K562 (cell line): ENCODE data around the gene ZNF10. TPM values are rescaled to one million over a fixed set of nuclear protein-coding genes. Genes with fewer than 3 reads are reported as not detected.

Source experiments
- BMI1 ChIP-seq: fragments of 150-350 bp; IDR thresholded peaks from 2 replicates; pipeline ENCODE4 v1.6.1; 2014; ENCODE audit warnings: low read length
- CXXC5 ChIP-seq: fragments of 250-450 bp; sonication (Bioruptor Pico); IDR thresholded peaks from 2 replicates; pipeline ENCODE4 v1.8.0; 2022; ENCODE audit warnings: inconsistent platforms, mild to moderate bottlenecking, moderate library complexity
- ELF4 ChIP-seq: fragments of 450-650 bp; formaldehyde crosslinking; IDR thresholded peaks from 2 replicates; pipeline ENCODE4 v1.4.0; 2022; ENCODE audit warnings: missing genetic modification characterization
- ESRRB ChIP-seq: fragments of 250-450 bp; sonication (Bioruptor Pico); IDR thresholded peaks from 2 replicates; pipeline ENCODE4 v1.5.0; 2020; ENCODE audit warnings: mild to moderate bottlenecking, moderate library complexity, borderline replicate concordance
- FOXA3 ChIP-seq, 2 experiments: fragments of 450-650 bp in 1 of 2; sonication (generic) in 1 of 2; formaldehyde crosslinking; IDR thresholded peaks in 1 of 2; conservative IDR thresholded peaks in 1 of 2; 2 replicates each; pipeline versions ENCODE4 v1.4.0 to v1.8.0; 2020 to 2022; ENCODE audit warnings: mild to moderate bottlenecking in 2 of 2, missing genetic modification reagents in 1 of 2
- HMG20B ChIP-seq: fragments of 250-450 bp; sonication (Bioruptor Pico); IDR thresholded peaks from 2 replicates; pipeline ENCODE4 v1.5.0; 2021; ENCODE audit warnings: mild to moderate bottlenecking
- JUND ChIP-seq, 2 experiments: IDR thresholded peaks; 2 replicates in 1 of 2; 3 replicates in 1 of 2; pipeline ENCODE4 v1.6.1; 2011; ENCODE audit warnings: borderline replicate concordance in 2 of 2, low read depth in 2 of 2, low read length in 2 of 2, improper control_type of control experiment in 1 of 2, missing biosample characterization in 1 of 2, missing genetic modification characterization in 1 of 2, missing genetic modification reagents in 1 of 2
- LEF1 ChIP-seq: fragments of 450-650 bp; IDR thresholded peaks from 2 replicates; pipeline ENCODE4 v1.6.1; 2016; ENCODE audit warnings: mild to moderate bottlenecking
- MEF2D ChIP-seq: conservative IDR thresholded peaks from 2 replicates; pipeline ENCODE4 v1.6.1; 2016; ENCODE audit warnings: low read depth, missing genetic modification characterization, missing compliant biosample characterization
- MTA1 ChIP-seq: fragments of 450-650 bp; IDR thresholded peaks from 2 replicates; pipeline ENCODE4 v1.6.1; 2017; ENCODE audit warnings: borderline replicate concordance
- MTA2 ChIP-seq: fragments of 450-650 bp; IDR thresholded peaks from 2 replicates; pipeline ENCODE4 v1.6.1; 2016; ENCODE audit warnings: low read depth
- NFE2 ChIP-seq: IDR thresholded peaks from 2 replicates; pipeline ENCODE4 v1.6.1; 2014; ENCODE audit warnings: antibody characterized with exemption, low read depth
- PML ChIP-seq: IDR thresholded peaks from 2 replicates; pipeline ENCODE4 v1.6.1; 2012; ENCODE audit warnings: low read length, inconsistent platforms
- POLR2B ChIP-seq: fragments of 450-650 bp; IDR thresholded peaks from 2 replicates; pipeline ENCODE4 v1.6.1; 2018; ENCODE audit warnings: low read depth; ENCODE audit not compliant: partially characterized antibody
- POLR3G ChIP-seq: IDR thresholded peaks from 2 replicates; pipeline ENCODE4 v1.6.1; 2011; ENCODE audit not compliant: insufficient read length, insufficient replicate concordance; ENCODE audit errors: extremely low read depth
- SMARCA4 ChIP-seq: fragments of 450-650 bp; IDR thresholded peaks from 2 replicates; pipeline ENCODE4 v1.6.1; 2016
- SOX6 ChIP-seq: fragments of 450-650 bp; IDR thresholded peaks from 2 replicates; pipeline ENCODE4 v1.6.1; 2014; ENCODE audit warnings: mild to moderate bottlenecking
- SUPT5H ChIP-seq: fragments of 450-650 bp; IDR thresholded peaks from 2 replicates; pipeline ENCODE4 v1.6.1; 2016
- TAF1 ChIP-seq: IDR thresholded peaks from 2 replicates; pipeline ENCODE4 v1.6.1; 2011; ENCODE audit warnings: mild to moderate bottlenecking, low read length, moderate library complexity; ENCODE audit not compliant: insufficient read depth, control insufficient read depth, severe bottlenecking; ENCODE audit errors: extremely low read depth
- TAF9B ChIP-seq: fragments of 450-650 bp; IDR thresholded peaks from 2 replicates; pipeline ENCODE4 v1.6.1; 2018; ENCODE audit warnings: mild to moderate bottlenecking; ENCODE audit not compliant: partially characterized antibody
- TCF3 ChIP-seq: sonication (generic); formaldehyde crosslinking; IDR thresholded peaks from 2 replicates; pipeline ENCODE4 v1.4.0; 2020; ENCODE audit warnings: mild to moderate bottlenecking, missing genetic modification reagents
- ZBTB34 ChIP-seq: fragments of 250-450 bp; sonication (Bioruptor Pico); IDR thresholded peaks from 2 replicates; pipeline ENCODE4 v1.8.0; 2021; ENCODE audit warnings: mild to moderate bottlenecking, moderate library complexity
- ZC3H11A ChIP-seq: IDR thresholded peaks from 2 replicates; pipeline ENCODE4 v1.6.1; 2012; ENCODE audit warnings: low read depth, low read length, improper control_type of control experiment
- ZNF165 ChIP-seq: fragments of 250-450 bp; sonication (Bioruptor Pico); IDR thresholded peaks from 2 replicates; pipeline ENCODE4 v1.4.0; 2020; ENCODE audit warnings: borderline replicate concordance
- ZNF57 ChIP-seq: fragments of 450-650 bp; formaldehyde crosslinking; IDR thresholded peaks from 2 replicates; pipeline ENCODE4 v1.4.0; 2020; ENCODE audit warnings: mild to moderate bottlenecking, moderate library complexity
- ZNF589 ChIP-seq: fragments of 200-800 bp; sonication (Bioruptor generic); IDR thresholded peaks from 2 replicates; pipeline ENCODE4 v1.6.1; 2016; ENCODE audit warnings: low read depth, missing genetic modification characterization, missing compliant biosample characterization
- ZSCAN32 ChIP-seq: fragments of 450-650 bp; formaldehyde crosslinking; IDR thresholded peaks from 2 replicates; pipeline ENCODE4 v1.4.0; 2020; ENCODE audit warnings: mild to moderate bottlenecking, moderate library complexity
- polyA plus RNA-seq, 8 experiments: library from polyadenylated mRNA; depleted of rRNA in 4 of 8; stranded (reverse) in 5 of 8; unstranded in 3 of 8; fragments of >200 nt; fragmentation: Nextera tagmentation in 2 of 8; fragmentation: Illumina TruSeq in 1 of 8; extraction: Ambion mirVana in 2 of 8; extraction: Trizol in 1 of 8; gene quantifications; 2 replicates each; pipeline versions ENCODE4 v1.2.1 to v1.2.3, GENCODE V29; 2011 to 2014; ENCODE audit warnings: inconsistent platforms in 1 of 8, missing spikeins in 1 of 8
- total RNA-seq, 7 experiments: library from RNA; depleted of rRNA in 6 of 7; stranded (reverse); fragments of >200 nt in 6 of 7; fragmentation: Illumina TruSeq in 2 of 7; extraction: Trizol in 2 of 7; gene quantifications; 2 replicates each; pipeline versions ENCODE4 v1.2.1 to v1.2.3, GENCODE V29; 2011 to 2021; ENCODE audit warnings: low replicate concordance in 1 of 7
- TF ChIP-seq, protein P1 (sequence below): fragments of 450-650 bp; IDR thresholded peaks from 2 replicates; pipeline ENCODE4 v1.6.1; 2016
- TF ChIP-seq, protein P2 (sequence below): fragments of 250-450 bp; sonication (Bioruptor Pico); IDR thresholded peaks from 2 replicates; pipeline ENCODE4 v1.5.0; 2022; ENCODE audit warnings: mild to moderate bottlenecking

ZNF10 gene
- total and polyA plus RNA-seq, 9 of the 15 experiments (the other 6 are each of a cell fraction or from before 2014, with no cell fraction given) = 3.5 to 5.8 (median 4.9) TPM

GRCh38 chr12:133135747-133136146, 5.3 kb downstream of the ZNF10 start (continued):
- no peak for TF ChIP-seq NFE2
- TF ChIP-seq BMI1 = no peak
- TF ChIP-seq ZNF57 = no peak
- peak; percentile 35; the same call in 1 of the 2 replicates for TF ChIP-seq CXXC5 (CRISPR knock-in tag)
- no peak for TF ChIP-seq MTA1
- no peak for TF ChIP-seq FOXA3 (CRISPR knock-in tag; conservative IDR thresholded peaks at IDR 0.05 in 1 of 2, IDR thresholded peaks at IDR 0.05 in 1 of 2)
- no peak for TF ChIP-seq ZC3H11A
- TF ChIP-seq SMARCA4 = 0 out of 2 replicates have a peak, but pooled peaks have one; percentile 34
- TF ChIP-seq SOX6 = peak; percentile 94
- no peak for TF ChIP-seq POLR3G
- TF ChIP-seq SUPT5H = no peak
- no peak for TF ChIP-seq LEF1
- TF ChIP-seq MTA2 = peak; percentile 85
- TF ChIP-seq POLR2B = no peak
- peak; percentile 95 for TF ChIP-seq TCF3 (CRISPR knock-in tag)
- TF ChIP-seq JUND (IDR thresholded peaks at IDR 0.05; ENCODE audit: borderline replicate concordance, low read depth, low read length) = no peak
- TF ChIP-seq JUND (tag; IDR thresholded peaks at IDR 0.05; ENCODE audit: borderline replicate concordance, low read depth, low read length) = no peak
- TF ChIP-seq ZNF165 (CRISPR knock-in tag) = no peak
- TF ChIP-seq ZNF589 (CRISPR knock-in tag) = 0 out of 2 replicates have a peak, but pooled peaks have one; percentile 53
- TF ChIP-seq PML = peak; percentile 56; the same call in 1 of the 2 replicates
- TF ChIP-seq ZSCAN32 (CRISPR knock-in tag) = no peak
- no peak for TF ChIP-seq MEF2D
- TF ChIP-seq, protein P1, sequence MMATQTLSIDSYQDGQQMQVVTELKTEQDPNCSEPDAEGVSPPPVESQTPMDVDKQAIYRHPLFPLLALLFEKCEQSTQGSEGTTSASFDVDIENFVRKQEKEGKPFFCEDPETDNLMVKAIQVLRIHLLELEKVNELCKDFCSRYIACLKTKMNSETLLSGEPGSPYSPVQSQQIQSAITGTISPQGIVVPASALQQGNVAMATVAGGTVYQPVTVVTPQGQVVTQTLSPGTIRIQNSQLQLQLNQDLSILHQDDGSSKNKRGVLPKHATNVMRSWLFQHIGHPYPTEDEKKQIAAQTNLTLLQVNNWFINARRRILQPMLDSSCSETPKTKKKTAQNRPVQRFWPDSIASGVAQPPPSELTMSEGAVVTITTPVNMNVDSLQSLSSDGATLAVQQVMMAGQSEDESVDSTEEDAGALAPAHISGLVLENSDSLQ = peak; percentile 65; the same call in 1 of the 2 replicates
- no peak for TF ChIP-seq TAF1
- TF ChIP-seq TAF9B = no peak
- TF ChIP-seq ZBTB34 (CRISPR knock-in tag) = no peak
- no peak for TF ChIP-seq ESRRB (CRISPR knock-in tag)
- TF ChIP-seq, protein P2, sequence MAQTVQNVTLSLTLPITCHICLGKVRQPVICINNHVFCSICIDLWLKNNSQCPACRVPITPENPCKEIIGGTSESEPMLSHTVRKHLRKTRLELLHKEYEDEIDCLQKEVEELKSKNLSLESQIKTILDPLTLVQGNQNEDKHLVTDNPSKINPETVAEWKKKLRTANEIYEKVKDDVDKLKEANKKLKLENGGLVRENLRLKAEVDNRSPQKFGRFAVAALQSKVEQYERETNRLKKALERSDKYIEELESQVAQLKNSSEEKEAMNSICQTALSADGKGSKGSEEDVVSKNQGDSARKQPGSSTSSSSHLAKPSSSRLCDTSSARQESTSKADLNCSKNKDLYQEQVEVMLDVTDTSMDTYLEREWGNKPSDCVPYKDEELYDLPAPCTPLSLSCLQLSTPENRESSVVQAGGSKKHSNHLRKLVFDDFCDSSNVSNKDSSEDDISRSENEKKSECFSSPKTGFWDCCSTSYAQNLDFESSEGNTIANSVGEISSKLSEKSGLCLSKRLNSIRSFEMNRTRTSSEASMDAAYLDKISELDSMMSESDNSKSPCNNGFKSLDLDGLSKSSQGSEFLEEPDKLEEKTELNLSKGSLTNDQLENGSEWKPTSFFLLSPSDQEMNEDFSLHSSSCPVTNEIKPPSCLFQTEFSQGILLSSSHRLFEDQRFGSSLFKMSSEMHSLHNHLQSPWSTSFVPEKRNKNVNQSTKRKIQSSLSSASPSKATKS (CRISPR knock-in tag) = no peak
- TF ChIP-seq ELF4 (CRISPR knock-in tag) = no peak
- TF ChIP-seq HMG20B (CRISPR knock-in tag) = no peak
